GM18867 (cell line): ENCODE data around the gene RGS6.

ENCODE experiments used
- ATAC-seq: cut with Tn5 transposase; IDR thresholded peaks from one replicate; pipeline ENCODE4 v1.9.1; 2021; ENCODE audit warnings: mild to moderate bottlenecking, moderate library complexity; ENCODE audit not compliant: unreplicated experiment

Gene RGS6

GRCh38 chr14:72518809-72519377 is 586.7 kb downstream of the RGS6 start:
- peak; percentile 73 for ATAC-seq

- ATAC-seq = peak; percentile 24
Observed at GRCh38 chr14:72519543-72519942, 587.3 kb downstream of the RGS6 start.

GRCh38 chr14:72521045-72521444 is 588.8 kb downstream of the RGS6 start:
- no peak for ATAC-seq

GRCh38 chr14:72521968-72522741 is 589.9 kb downstream of the RGS6 start:
- no peak for ATAC-seq

- no peak for ATAC-seq
Observed at GRCh38 chr14:72522847-72523246, 590.6 kb downstream of the RGS6 start.

DNA sequence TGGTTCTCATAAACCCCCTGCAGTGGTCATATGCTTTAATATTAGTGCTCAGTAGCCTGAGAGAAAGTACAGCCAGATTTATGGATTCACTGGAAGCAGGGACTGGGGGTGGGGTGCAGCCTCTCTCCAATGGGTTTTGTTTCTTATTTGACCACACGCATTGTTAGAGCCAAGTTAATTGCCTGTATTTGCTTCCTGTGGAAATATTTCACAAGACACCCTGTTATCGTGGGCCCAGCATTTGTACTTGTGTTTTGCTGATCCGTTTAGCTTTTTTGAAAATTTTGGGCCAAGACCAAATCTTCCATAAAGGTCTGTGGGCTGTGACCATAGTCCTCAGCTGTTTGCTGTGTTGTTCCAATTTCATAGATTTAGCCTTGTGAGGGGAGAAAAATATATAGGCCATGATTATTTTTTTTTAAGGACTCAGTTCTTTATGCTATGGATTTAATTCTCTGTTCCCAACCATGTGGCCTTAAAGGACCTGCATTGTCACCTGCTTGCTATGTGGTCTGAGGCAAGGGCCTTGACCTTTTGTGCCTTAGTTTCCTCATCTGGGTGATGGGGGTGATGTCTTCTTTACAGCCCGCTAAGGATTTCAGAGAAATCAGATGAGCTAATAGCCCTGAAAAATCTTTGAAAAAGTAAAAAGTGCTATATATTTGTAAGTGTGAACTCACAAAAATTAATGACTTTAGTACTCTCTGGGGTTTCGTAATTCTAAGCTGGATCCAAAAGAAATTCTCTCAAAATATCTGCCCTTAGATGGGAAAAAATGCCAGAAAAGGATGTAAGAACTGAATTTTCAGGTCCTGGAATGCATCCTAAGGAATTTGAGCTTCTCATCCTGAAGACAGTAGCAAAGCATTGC is 591.4 kb downstream of the RGS6 start:
- ATAC-seq = no peak

GRCh38 chr14:72524295-72524629 is 592.0 kb downstream of the RGS6 start:
- ATAC-seq = no peak

DNA sequence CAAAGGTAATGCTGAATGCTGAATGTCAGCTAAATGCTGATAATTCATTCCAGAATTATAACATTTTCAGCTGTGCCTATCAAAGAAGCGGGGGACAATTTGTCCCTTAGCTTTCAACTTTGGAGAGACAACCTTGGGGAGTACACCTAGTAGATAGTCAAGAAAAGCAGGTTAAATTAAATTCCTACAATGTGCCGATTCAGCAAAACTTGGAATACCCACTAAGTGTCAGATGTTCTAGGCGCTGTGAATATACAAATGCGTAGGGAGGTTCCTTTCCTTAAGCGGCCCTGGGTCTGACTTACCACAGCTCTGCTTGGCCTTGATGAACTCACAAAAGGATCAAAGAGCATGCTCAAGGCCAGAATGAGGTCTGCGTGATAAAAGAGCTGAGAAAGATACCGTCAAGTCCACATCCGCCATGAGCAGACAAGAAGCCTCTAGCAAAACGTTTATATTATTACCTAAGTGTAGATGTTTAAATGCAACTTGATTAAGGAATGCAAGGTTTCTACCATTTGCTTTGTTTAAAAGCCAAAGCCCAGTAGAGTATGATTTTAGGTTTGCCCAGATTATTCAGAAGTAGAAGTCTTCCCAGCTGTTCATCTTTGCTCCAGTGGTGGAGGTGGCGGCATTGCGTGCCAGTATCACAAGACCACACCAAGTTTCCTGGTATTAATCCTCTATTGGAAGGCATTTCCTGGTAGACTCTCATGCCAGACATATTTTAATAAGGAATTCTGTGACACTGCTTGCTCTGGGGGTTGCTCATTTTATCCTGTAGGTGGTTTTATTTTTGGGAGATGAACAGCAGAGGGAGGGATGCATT is 593.1 kb downstream of the RGS6 start:
- ATAC-seq = no peak

GRCh38 chr14:72527591-72527990 is 595.4 kb downstream of the RGS6 start:
- no peak for ATAC-seq

DNA sequence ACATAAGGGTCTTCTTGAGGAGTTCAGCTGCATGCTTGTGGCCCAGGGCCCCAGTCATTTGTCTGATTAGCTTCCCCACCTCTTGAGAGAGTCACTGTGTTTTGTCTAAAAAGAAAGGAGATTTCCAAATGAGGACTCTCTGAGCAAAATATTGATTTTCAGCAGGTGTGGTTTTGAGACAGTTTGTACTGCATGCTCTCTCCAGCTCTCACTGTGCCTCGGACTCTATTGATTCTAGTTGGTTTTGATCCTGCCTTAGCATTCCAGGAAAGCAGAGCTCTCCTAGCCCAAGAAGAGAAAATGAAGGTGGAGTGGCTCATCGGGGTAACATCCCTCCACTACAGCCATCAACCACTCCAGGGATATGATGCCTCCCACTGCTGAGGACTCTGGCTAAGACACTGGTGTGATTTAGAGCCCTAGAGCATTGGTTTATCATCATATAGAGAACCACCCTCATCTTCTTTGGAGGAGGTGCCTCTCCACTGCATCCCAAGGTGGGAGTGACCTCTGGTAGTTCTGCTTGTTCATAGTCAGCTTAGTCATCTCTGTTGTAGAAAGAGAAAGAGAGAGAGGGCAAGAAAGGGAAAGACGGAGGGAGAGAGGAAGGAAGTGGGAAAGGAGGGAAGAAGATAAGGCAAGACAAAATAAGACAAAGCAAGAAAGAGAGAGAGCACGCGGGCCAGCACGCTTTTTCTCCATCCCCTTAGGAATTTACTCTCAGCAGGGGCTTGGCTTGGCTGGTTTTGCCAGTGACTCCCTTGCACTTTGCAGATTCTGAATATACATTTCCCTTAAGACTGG is 596.0 kb downstream of the RGS6 start:
- ATAC-seq = no peak

- ATAC-seq = no peak
Observed at GRCh38 chr14:72528863-72529175, 596.6 kb downstream of the RGS6 start.

DNA sequence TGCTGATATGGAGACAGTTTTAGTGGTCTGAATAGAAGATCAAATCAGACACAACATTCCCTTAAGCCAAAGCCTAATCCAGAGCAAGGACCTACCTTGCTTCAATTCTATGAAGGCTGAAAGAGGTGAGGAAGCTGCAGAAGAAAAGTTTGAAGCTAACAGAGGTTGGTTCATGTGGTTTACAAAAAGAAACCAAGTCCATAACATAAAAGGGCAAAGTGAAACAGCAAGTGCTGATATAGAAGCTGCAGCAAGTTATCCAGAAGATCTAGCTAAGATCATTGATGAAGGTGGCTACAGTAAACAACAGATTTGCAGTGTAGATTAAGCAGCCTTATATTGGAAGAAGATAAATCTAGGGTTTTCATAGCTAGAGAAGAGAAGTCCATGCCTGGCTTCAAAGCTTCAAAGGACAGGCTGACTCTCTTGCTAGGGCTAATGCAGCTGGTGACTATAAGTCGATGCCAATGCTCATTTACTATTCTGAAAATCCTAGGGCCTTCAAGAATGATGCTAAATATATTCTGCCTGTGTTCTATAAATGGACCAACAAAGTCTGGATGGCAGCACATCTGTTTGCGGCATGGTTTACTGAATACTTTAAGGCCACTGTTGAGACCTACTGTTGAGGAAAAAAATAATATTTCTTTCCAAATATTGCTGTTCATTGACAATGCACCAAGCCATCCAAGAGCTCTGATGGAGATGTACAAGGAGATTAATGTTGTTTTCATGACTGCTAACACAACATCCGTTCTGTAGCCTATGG is 600.6 kb downstream of the RGS6 start:
- no peak for ATAC-seq

GRCh38 chr14:72535485-72535884 is 603.3 kb downstream of the RGS6 start:
- no peak for ATAC-seq

DNA sequence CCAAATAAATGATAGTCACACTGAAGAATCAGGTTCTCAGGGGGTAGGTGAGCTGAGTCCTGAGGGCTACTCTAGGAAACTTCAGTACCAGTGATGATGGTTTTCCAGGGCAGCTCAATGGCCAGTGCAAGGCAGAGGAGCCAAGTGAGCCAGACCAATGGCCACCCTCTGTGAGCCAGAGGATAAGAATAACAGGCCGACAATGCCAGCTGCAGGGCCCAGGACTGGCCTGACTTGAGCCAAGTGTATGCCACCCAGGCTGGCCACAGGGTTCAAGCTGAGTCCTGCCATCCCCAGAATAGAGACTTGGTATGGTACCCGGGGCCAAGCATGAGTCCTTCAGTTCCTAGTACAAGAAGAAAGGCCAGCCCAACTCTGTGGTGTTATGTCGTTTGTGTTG is 606.2 kb downstream of the RGS6 start:
- ATAC-seq = no peak

- no peak for ATAC-seq
Observed at GRCh38 chr14:72539661-72540315, 607.6 kb downstream of the RGS6 start.

- ATAC-seq = no peak
Observed at GRCh38 chr14:72540836-72541235, 608.6 kb downstream of the RGS6 start.

GRCh38 chr14:72541546-72541945 is 609.3 kb downstream of the RGS6 start:
- no peak for ATAC-seq

DNA sequence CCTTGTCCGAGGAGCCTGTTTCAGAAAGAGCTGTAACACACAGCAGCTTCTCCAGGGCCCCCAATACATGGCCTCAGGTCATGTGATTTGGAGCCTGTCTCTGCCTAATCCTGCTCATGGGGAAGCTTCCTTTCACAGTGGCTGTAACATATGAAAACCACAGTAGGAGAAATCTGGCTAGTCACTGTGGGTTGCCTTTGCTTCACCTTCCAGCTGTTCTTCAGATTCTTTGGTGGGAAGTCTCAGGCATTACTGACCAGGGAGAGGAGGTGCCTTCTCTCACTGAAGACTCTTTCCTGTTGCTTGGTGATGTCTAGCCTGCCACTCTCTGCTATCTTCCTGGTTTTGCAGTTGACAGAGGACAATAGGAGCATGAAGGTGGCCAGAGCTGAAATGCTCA is 611.1 kb downstream of the RGS6 start:
- ATAC-seq = no peak
